ENCODE measurements around the gene NOTCH1.

Gene NOTCH1

DNA sequence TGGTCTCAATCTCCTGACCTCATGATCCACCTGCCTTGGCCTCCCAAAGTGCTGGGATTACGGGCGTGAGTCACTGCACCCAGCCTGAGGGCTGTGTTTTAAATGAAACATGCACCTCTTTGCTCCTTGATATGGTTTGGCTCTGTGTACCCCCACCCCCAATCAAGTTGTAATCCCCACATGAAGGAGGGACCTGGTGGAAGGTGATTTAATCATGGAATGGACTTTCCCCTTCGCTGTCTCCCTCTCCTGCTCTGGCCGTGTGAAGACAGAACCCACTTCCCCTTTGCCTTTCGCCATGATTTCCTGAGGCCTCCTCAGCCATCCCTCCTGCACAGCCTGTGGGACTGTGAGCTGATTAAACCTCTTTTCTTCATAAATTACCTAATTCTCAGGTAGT is 12.5 kb upstream of the NOTCH1 start:
- TF ChIP-seq ESRRG (CRISPR knock-in tag; IDR thresholded peaks at IDR 0.05) = no peak
- TF ChIP-seq, protein P1, sequence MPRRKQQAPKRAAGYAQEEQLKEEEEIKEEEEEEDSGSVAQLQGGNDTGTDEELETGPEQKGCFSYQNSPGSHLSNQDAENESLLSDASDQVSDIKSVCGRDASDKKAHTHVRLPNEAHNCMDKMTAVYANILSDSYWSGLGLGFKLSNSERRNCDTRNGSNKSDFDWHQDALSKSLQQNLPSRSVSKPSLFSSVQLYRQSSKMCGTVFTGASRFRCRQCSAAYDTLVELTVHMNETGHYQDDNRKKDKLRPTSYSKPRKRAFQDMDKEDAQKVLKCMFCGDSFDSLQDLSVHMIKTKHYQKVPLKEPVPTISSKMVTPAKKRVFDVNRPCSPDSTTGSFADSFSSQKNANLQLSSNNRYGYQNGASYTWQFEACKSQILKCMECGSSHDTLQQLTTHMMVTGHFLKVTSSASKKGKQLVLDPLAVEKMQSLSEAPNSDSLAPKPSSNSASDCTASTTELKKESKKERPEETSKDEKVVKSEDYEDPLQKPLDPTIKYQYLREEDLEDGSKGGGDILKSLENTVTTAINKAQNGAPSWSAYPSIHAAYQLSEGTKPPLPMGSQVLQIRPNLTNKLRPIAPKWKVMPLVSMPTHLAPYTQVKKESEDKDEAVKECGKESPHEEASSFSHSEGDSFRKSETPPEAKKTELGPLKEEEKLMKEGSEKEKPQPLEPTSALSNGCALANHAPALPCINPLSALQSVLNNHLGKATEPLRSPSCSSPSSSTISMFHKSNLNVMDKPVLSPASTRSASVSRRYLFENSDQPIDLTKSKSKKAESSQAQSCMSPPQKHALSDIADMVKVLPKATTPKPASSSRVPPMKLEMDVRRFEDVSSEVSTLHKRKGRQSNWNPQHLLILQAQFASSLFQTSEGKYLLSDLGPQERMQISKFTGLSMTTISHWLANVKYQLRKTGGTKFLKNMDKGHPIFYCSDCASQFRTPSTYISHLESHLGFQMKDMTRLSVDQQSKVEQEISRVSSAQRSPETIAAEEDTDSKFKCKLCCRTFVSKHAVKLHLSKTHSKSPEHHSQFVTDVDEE (CRISPR knock-in tag; IDR thresholded peaks at IDR 0.05) = no peak
- TF ChIP-seq PATZ1 (CRISPR knock-in tag; IDR thresholded peaks at IDR 0.05; ENCODE audit: borderline replicate concordance) = no peak
- TF ChIP-seq, protein P2, sequence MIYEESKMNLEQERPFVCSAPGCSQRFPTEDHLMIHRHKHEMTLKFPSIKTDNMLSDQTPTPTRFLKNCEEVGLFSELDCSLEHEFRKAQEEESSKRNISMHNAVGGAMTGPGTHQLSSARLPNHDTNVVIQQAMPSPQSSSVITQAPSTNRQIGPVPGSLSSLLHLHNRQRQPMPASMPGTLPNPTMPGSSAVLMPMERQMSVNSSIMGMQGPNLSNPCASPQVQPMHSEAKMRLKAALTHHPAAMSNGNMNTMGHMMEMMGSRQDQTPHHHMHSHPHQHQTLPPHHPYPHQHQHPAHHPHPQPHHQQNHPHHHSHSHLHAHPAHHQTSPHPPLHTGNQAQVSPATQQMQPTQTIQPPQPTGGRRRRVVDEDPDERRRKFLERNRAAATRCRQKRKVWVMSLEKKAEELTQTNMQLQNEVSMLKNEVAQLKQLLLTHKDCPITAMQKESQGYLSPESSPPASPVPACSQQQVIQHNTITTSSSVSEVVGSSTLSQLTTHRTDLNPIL (CRISPR knock-in tag; IDR thresholded peaks at IDR 0.05; ENCODE audit: low read depth) = no peak
- no peak for TF ChIP-seq ZFP30 (CRISPR knock-in tag; IDR thresholded peaks at IDR 0.05)
- TF ChIP-seq PPARA (CRISPR knock-in tag; IDR thresholded peaks at IDR 0.05; ENCODE audit: borderline replicate concordance) = no peak
- TF ChIP-seq TOX (CRISPR knock-in tag; IDR thresholded peaks at IDR 0.05; ENCODE audit: borderline replicate concordance) = no peak
- TF ChIP-seq ZNF70 (CRISPR knock-in tag; IDR thresholded peaks at IDR 0.05) = no peak
- TF ChIP-seq SNAI2 (CRISPR knock-in tag; IDR thresholded peaks at IDR 0.05) = no peak
- no peak for TF ChIP-seq OSR1 (CRISPR knock-in tag; IDR thresholded peaks at IDR 0.05)
- TF ChIP-seq RARB (CRISPR knock-in tag; IDR thresholded peaks at IDR 0.05) = no peak
- no peak for TF ChIP-seq BACH2 (CRISPR knock-in tag; IDR thresholded peaks at IDR 0.05; ENCODE audit: borderline replicate concordance)
- no peak for TF ChIP-seq GLIS3 (CRISPR knock-in tag; IDR thresholded peaks at IDR 0.05)
- TF ChIP-seq TCF4 (CRISPR knock-in tag; IDR thresholded peaks at IDR 0.05; ENCODE audit: borderline replicate concordance) = no peak
- ATAC-seq = no peak

DNA sequence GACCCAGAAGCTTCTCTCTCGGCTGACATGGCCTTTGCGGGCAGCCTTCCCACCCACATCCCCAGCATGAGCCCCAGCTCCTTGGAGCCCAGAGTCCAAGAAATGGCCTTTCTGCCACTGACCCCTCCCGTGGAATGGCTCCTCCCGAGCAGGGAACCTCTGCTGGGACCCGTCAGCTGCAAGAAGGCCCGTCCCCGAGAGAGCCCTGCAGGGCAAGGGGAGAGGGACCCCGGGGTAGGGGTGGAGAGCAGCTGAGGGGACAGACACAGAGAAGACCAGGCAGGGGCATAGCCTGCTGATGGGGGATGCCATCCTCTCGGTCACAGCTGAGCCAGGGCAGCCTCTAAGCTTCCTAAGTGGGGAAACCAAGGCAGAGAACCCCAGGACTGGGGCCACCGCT is 11.2 kb upstream of the NOTCH1 start:
- no peak for ATAC-seq
- TF ChIP-seq BACH2 (CRISPR knock-in tag; IDR thresholded peaks at IDR 0.05; ENCODE audit: borderline replicate concordance) (no peak), ZC3H10 (CRISPR knock-in tag; IDR thresholded peaks at IDR 0.05) (no peak), PATZ1 (CRISPR knock-in tag; IDR thresholded peaks at IDR 0.05; ENCODE audit: borderline replicate concordance) (no peak), ARNTL (CRISPR knock-in tag; IDR thresholded peaks at IDR 0.05; ENCODE audit: borderline replicate concordance, low read depth) (no peak), CSRNP3 (CRISPR knock-in tag; IDR thresholded peaks at IDR 0.05) (no peak), TOX (CRISPR knock-in tag; IDR thresholded peaks at IDR 0.05; ENCODE audit: borderline replicate concordance) (no peak), ZNF70 (CRISPR knock-in tag; IDR thresholded peaks at IDR 0.05) (no peak), POU6F1 (CRISPR knock-in tag; IDR thresholded peaks at IDR 0.05; ENCODE audit: borderline replicate concordance, low read depth) (no peak), SNAI2 (CRISPR knock-in tag; IDR thresholded peaks at IDR 0.05) (no peak), PPARA (CRISPR knock-in tag; IDR thresholded peaks at IDR 0.05; ENCODE audit: borderline replicate concordance) (no peak), ZNF565 (CRISPR knock-in tag; conservative IDR thresholded peaks at IDR 0.05; ENCODE audit: low read depth) (no peak), TCF4 (CRISPR knock-in tag; IDR thresholded peaks at IDR 0.05; ENCODE audit: borderline replicate concordance) (no peak), CSDC2 (CRISPR knock-in tag; IDR thresholded peaks at IDR 0.05) (no peak)
- TF ChIP-seq, protein P1 (CRISPR knock-in tag; IDR thresholded peaks at IDR 0.05) = no peak

Data from SK-N-SH treated with all-trans-retinoic acid at 6 μM for 48 hours (cell line).